Astrocyte (in vitro differentiated cells and primary cell): ENCODE data around the gene FSTL4. TPM values are rescaled to one million over a fixed set of nuclear protein-coding genes. Genes with fewer than 3 reads are reported as not detected.

Experiments used
- DNase-seq: peaks from one replicate; pipeline ENCODE4 v3.0.0-alpha.2; 2010; ENCODE audit warnings: low read depth
- FAIRE-seq: peaks from 2 replicates; lab custom pipeline; 2011; peaks lifted over from hg19 to GRCh38; lab: Jason Lieb, UNC
- H2AFZ ChIP-seq: 2 replicates; pipeline ENCODE4 v1.6.0; 2012; ENCODE audit warnings: low read depth, low read length, inconsistent platforms
- H3K27ac ChIP-seq: 2 replicates; pipeline ENCODE4 v1.5.1; 2011; ENCODE audit warnings: low read depth, low read length, inconsistent platforms
- H3K27me3 ChIP-seq: 2 replicates; pipeline ENCODE4 v1.6.0; 2011; ENCODE audit warnings: low read length, inconsistent platforms; ENCODE audit not compliant: insufficient read depth
- H3K36me3 ChIP-seq: 2 replicates; pipeline ENCODE4 v1.5.1; 2011; ENCODE audit warnings: low read length, inconsistent platforms; ENCODE audit not compliant: insufficient read depth
- H3K4me1 ChIP-seq: 2 replicates; pipeline ENCODE4 v1.5.1; 2011; ENCODE audit warnings: low read length, inconsistent platforms; ENCODE audit not compliant: insufficient read depth
- H3K4me2 ChIP-seq: 2 replicates; pipeline ENCODE4 v1.6.0; 2012; ENCODE audit warnings: low read length, inconsistent platforms
- H3K4me3 ChIP-seq: 2 replicates; pipeline ENCODE4 v1.5.1; 2011; ENCODE audit warnings: low read depth, mild to moderate bottlenecking, low read length, inconsistent platforms; ENCODE audit not compliant: insufficient read depth
- H3K79me2 ChIP-seq: 2 replicates; pipeline ENCODE4 v1.6.0; 2012; ENCODE audit warnings: mild to moderate bottlenecking, low read length, inconsistent platforms; ENCODE audit not compliant: insufficient read depth
- H3K9ac ChIP-seq: 2 replicates; pipeline ENCODE4 v1.6.0; 2012; ENCODE audit warnings: mild to moderate bottlenecking, low read length, inconsistent platforms
- H3K9me3 ChIP-seq: 2 replicates; pipeline ENCODE4 v1.5.1; 2012; ENCODE audit warnings: low read depth, mild to moderate bottlenecking, low read length, inconsistent platforms; ENCODE audit not compliant: insufficient read depth
- H4K20me1 ChIP-seq: 2 replicates; pipeline ENCODE4 v1.6.0; 2012; ENCODE audit warnings: low read length, inconsistent platforms; ENCODE audit not compliant: insufficient read depth
- H3K27ac Mint-ChIP-seq: one replicate; pipeline ENCODE4 v1.8.0; 2021; ENCODE audit warnings: mild to moderate bottlenecking, mixed read lengths; ENCODE audit not compliant: unreplicated experiment
- H3K27me3 Mint-ChIP-seq: one replicate; pipeline ENCODE4 v1.8.0; 2021; ENCODE audit warnings: low read depth, mixed read lengths; ENCODE audit not compliant: unreplicated experiment
- H3K36me3 Mint-ChIP-seq: one replicate; pipeline ENCODE4 v1.8.0; 2021; ENCODE audit warnings: low read depth, mixed read lengths; ENCODE audit not compliant: unreplicated experiment
- H3K4me1 Mint-ChIP-seq: one replicate; pipeline ENCODE4 v1.8.0; 2021; ENCODE audit warnings: low read depth, mixed read lengths; ENCODE audit not compliant: unreplicated experiment
- H3K4me3 Mint-ChIP-seq: one replicate; pipeline ENCODE4 v1.8.0; 2021; ENCODE audit warnings: mild to moderate bottlenecking, moderate library complexity, mixed read lengths; ENCODE audit not compliant: unreplicated experiment
- H3K9me3 Mint-ChIP-seq: one replicate; pipeline ENCODE4 v1.8.0; 2021; ENCODE audit warnings: mild to moderate bottlenecking, mixed read lengths; ENCODE audit not compliant: unreplicated experiment
- CTCF ChIP-seq: IDR thresholded peaks from 2 replicates; pipeline ENCODE4 v1.5.1; 2011; ENCODE audit warnings: low read depth, mild to moderate bottlenecking, inconsistent platforms, low read length, moderate library complexity; ENCODE audit not compliant: insufficient read depth
- EZH2 ChIP-seq: IDR thresholded peaks from 2 replicates; pipeline ENCODE4 v1.6.1; 2012; ENCODE audit warnings: mild to moderate bottlenecking, low read length, inconsistent platforms; ENCODE audit not compliant: insufficient read depth
- total RNA-seq: library from RNA; stranded (reverse); gene quantifications from 2 replicates; pipeline ENCODE4 v1.2.1, GENCODE V29; 2021

The FSTL4 gene
- total RNA-seq, 1 donor from 2014 or later, result not detected

- Mint-ChIP-seq H3K4me1 (no peaks in the 10 kb centered on the region), H3K27me3 (peaks cover 10% of the 10 kb centered on the region), H3K9me3 (no peaks in the 10 kb centered on the region), H3K4me3 (peak overlapping the region; percentile 47), H3K27ac (no peak overlapping the region), H3K36me3 (no peaks in the 10 kb centered on the region)
- Histone ChIP-seq H3K4me2 (no peak overlapping the region), H3K27me3 (peaks cover 18% of the 10 kb centered on the region), H2AFZ (no peak overlapping the region), H4K20me1 (no peaks in the 10 kb centered on the region), H3K4me1 (no peaks in the 10 kb centered on the region), H3K27ac (no peak overlapping the region), H3K36me3 (no peaks in the 10 kb centered on the region), H3K9me3 (no peaks in the 10 kb centered on the region), H3K4me3 (no peak overlapping the region), H3K79me2 (no peaks in the 10 kb centered on the region), H3K9ac (no peak overlapping the region)
- TF ChIP-seq CTCF (no peak), EZH2 (no peak)
- DNase-seq (no peak), FAIRE-seq (no peak)
These were observed 196.8 kb downstream of the FSTL4 start for GRCh38 chr5:133415506-133415905.

- no peak overlapping the region for H2AFZ ChIP-seq
- DNase-seq, result no peak
- Mint-ChIP-seq H3K4me1 (no peaks in the 10 kb centered on the region), H3K27ac (no peak overlapping the region), H3K36me3 (no peaks in the 10 kb centered on the region), H3K9me3 (no peaks in the 10 kb centered on the region), H3K27me3 (peaks cover 26% of the 10 kb centered on the region), H3K4me3 (no peak overlapping the region)
- TF ChIP-seq CTCF, result no peak
- TF ChIP-seq EZH2, result no peak
- no peak overlapping the region for H3K4me3 ChIP-seq
- H3K79me2 ChIP-seq, result no peaks in the 10 kb centered on the region
- H3K27ac ChIP-seq, result no peak overlapping the region
- no peak for FAIRE-seq
- peaks cover 22% of the 10 kb centered on the region for H3K27me3 ChIP-seq
- no peaks in the 10 kb centered on the region for H4K20me1 ChIP-seq
- no peaks in the 10 kb centered on the region for H3K9me3 ChIP-seq
- no peaks in the 10 kb centered on the region for H3K36me3 ChIP-seq
- no peak overlapping the region for H3K4me2 ChIP-seq
- no peak overlapping the region for H3K9ac ChIP-seq
- H3K4me1 ChIP-seq, result no peaks in the 10 kb centered on the region
These were observed 199.7 kb downstream of the FSTL4 start for GRCh38 chr5:133412661-133413060.

GRCh38 chr5:133410335-133410828 is 202.0 kb downstream of the FSTL4 start:
- FAIRE-seq (no peak), DNase-seq (no peak)
- TF ChIP-seq EZH2 (no peak), CTCF (no peak)
- H3K27me3 ChIP-seq, result peaks cover 18% of the 10 kb centered on the region
- no peak overlapping the region for H3K4me3 Mint-ChIP-seq
- H3K9me3 Mint-ChIP-seq, result no peaks in the 10 kb centered on the region
- H4K20me1 ChIP-seq, result no peaks in the 10 kb centered on the region
- no peaks in the 10 kb centered on the region for H3K36me3 ChIP-seq
- H3K4me1 Mint-ChIP-seq, result no peaks in the 10 kb centered on the region
- H3K27me3 Mint-ChIP-seq, result peaks cover 26% of the 10 kb centered on the region
- no peak overlapping the region for H3K4me3 ChIP-seq
- H3K79me2 ChIP-seq, result no peaks in the 10 kb centered on the region
- H3K9me3 ChIP-seq, result no peaks in the 10 kb centered on the region
- H3K36me3 Mint-ChIP-seq, result no peaks in the 10 kb centered on the region
- H3K4me2 ChIP-seq, result no peak overlapping the region
- H3K4me1 ChIP-seq, result no peaks in the 10 kb centered on the region
- no peak overlapping the region for H2AFZ ChIP-seq
- no peak overlapping the region for H3K27ac Mint-ChIP-seq
- H3K27ac ChIP-seq, result no peak overlapping the region
- no peak overlapping the region for H3K9ac ChIP-seq
